M059J (cell line): Measurements from ENCODE around the gene DPP6. TPM values are rescaled to one million over a fixed set of nuclear protein-coding genes. Genes with fewer than 3 reads are reported as not detected.

Source experiments
- DNase-seq: peaks from one replicate; pipeline ENCODE4 v3.0.0-alpha.2; 2012; ENCODE audit warnings: low read depth
- total RNA-seq: library from RNA; depleted of rRNA; stranded (reverse); fragments of >200 nt; shearing (Covaris generic); gene quantifications from 2 replicates; pipeline ENCODE4 v1.2.3, GENCODE V29; 2014

Gene DPP6
- total RNA-seq, 1 experiment from 2014 or later = not detected

- no peak for DNase-seq
Observed at GRCh38 chr7:154336295-154336694, 284.1 kb downstream of the DPP6 start.

GRCh38 chr7:154338701-154339506 is 286.7 kb downstream of the DPP6 start:
- no peak for DNase-seq

- DNase-seq = no peak
Observed at GRCh38 chr7:154342971-154343633, 290.9 kb downstream of the DPP6 start.

- no peak for DNase-seq
Observed at GRCh38 chr7:154343778-154344412, 291.7 kb downstream of the DPP6 start.

- DNase-seq = no peak
Observed at GRCh38 chr7:154345093-154345492, 292.9 kb downstream of the DPP6 start.

- no peak for DNase-seq
Observed at GRCh38 chr7:154347700-154348266, 295.6 kb downstream of the DPP6 start.

GRCh38 chr7:154350892-154351291 is 298.7 kb downstream of the DPP6 start:
- DNase-seq = no peak

- no peak for DNase-seq
Observed at GRCh38 chr7:154353355-154353767, 301.2 kb downstream of the DPP6 start.

GRCh38 chr7:154364170-154364569 is 312.0 kb downstream of the DPP6 start:
- no peak for DNase-seq

GRCh38 chr7:154371424-154371823 is 319.2 kb downstream of the DPP6 start:
- DNase-seq = no peak

GRCh38 chr7:154372011-154372601 is 319.9 kb downstream of the DPP6 start:
- DNase-seq = no peak

- DNase-seq = no peak
Observed at GRCh38 chr7:154373956-154374355, 321.8 kb downstream of the DPP6 start.

GRCh38 chr7:154375956-154376355 is 323.8 kb downstream of the DPP6 start:
- no peak for DNase-seq

GRCh38 chr7:154380771-154381170 is 328.6 kb downstream of the DPP6 start:
- DNase-seq = no peak

GRCh38 chr7:154383045-154383444 is 330.8 kb downstream of the DPP6 start:
- DNase-seq = no peak

GRCh38 chr7:154385214-154385613 is 333.0 kb downstream of the DPP6 start:
- no peak for DNase-seq

- DNase-seq = no peak
Observed at GRCh38 chr7:154387252-154387651, 335.1 kb downstream of the DPP6 start.

- no peak for DNase-seq
Observed at GRCh38 chr7:154388412-154388811, 336.2 kb downstream of the DPP6 start.

GRCh38 chr7:154388999-154389398 is 336.8 kb downstream of the DPP6 start:
- no peak for DNase-seq

GRCh38 chr7:154390961-154391360 is 338.8 kb downstream of the DPP6 start:
- DNase-seq = no peak

- DNase-seq = no peak
Observed at GRCh38 chr7:154394804-154395203, 342.6 kb downstream of the DPP6 start.

- no peak for DNase-seq
Observed at GRCh38 chr7:154406312-154406711, 354.1 kb downstream of the DPP6 start.
